K562 (cell line): ENCODE results near the gene EXOC6. TPM values are rescaled to one million over a fixed set of nuclear protein-coding genes. Genes with fewer than 3 reads are reported as not detected.

Source experiments
- ATAC-seq: fragments of 200-7000 bp; cut with Tn5 transposase; 3 replicates; pipeline ENCODE4 v1.9.1; 2020; ENCODE audit warnings: moderate library complexity
- BruUV-seq: library from RNA; stranded (reverse); fragments of 400-500 nt; replicated peaks from 2 replicates; lab custom pipeline; 2021; lab: Mats Ljungman, UMichigan
- CTCF ChIA-PET: fragments of 300-600 bp; formaldehyde crosslinking; extraction: SDS; loops from one replicate; lab custom pipeline; 2021; ENCODE audit warnings: low intra/inter-chr PET ratio; lab: Yijun Ruan, JAX
- POLR2A ChIA-PET: fragments of 300-600, 350-650 bp; sonication (Branson Sonifier 250); formaldehyde crosslinking; extraction: SDS; loops from one replicate; lab custom pipeline; 2021; ENCODE audit warnings: antibody characterized with exemption, inconsistent platforms; lab: Yijun Ruan, JAX
- DNase-seq, 4 experiments: peaks; one replicate each; pipeline versions ENCODE4 v3.0.0 to v3.0.0-alpha.2; 2011 to 2018; ENCODE audit warnings: low spot score in 3 of 4, mixed read lengths in 3 of 4; ENCODE audit errors: extremely low read depth in 1 of 4
- FAIRE-seq: peaks from 2 replicates; lab custom pipeline; 2011; peaks lifted over from hg19 to GRCh38; lab: Jason Lieb, UNC
- H2AFZ ChIP-seq: 2 replicates; pipeline ENCODE4 v1.6.0; 2011; ENCODE audit warnings: low read depth, low read length, control low read depth, inconsistent platforms
- H3K27ac ChIP-seq: fragments of 200-600 bp; 3 replicates; pipeline ENCODE4 v1.8.0; 2011; ENCODE audit warnings: low read depth, mild to moderate bottlenecking, control low read depth, inconsistent platforms, low read length, moderate library complexity, mixed read lengths; ENCODE audit errors: extremely low read depth
- H3K27me3 ChIP-seq, 2 experiments: fragments of 300-600 bp in 1 of 2; 2 replicates in 1 of 2; 3 replicates in 1 of 2; pipeline versions ENCODE4 v1.6.0 to v1.8.0; 2011; ENCODE audit warnings: inconsistent platforms in 2 of 2, low read length in 2 of 2, mild to moderate bottlenecking in 1 of 2, mixed read lengths in 1 of 2, moderate library complexity in 1 of 2; ENCODE audit not compliant: control insufficient read depth in 2 of 2, insufficient read depth in 2 of 2
- H3K36me3 ChIP-seq: fragments of 300-600 bp; 3 replicates; pipeline ENCODE4 v1.8.0; 2011; ENCODE audit warnings: mild to moderate bottlenecking, low read length, inconsistent platforms; ENCODE audit not compliant: control insufficient read depth, insufficient read depth
- H3K4me1 ChIP-seq, 2 experiments: fragments of 200-600 bp in 1 of 2; replicated peaks in 1 of 2; 2 replicates in 1 of 2; 3 replicates in 1 of 2; pipeline versions ENCODE4 v1.5.1 to v1.8.0; 2011; ENCODE audit warnings: inconsistent platforms in 2 of 2, low read length in 2 of 2, mild to moderate bottlenecking in 1 of 2, mixed read lengths in 1 of 2, moderate library complexity in 1 of 2; ENCODE audit not compliant: control insufficient read depth in 2 of 2, insufficient read depth in 2 of 2
- H3K4me2 ChIP-seq: 2 replicates; pipeline ENCODE4 v1.6.1; 2011; ENCODE audit warnings: low read length, control low read depth, inconsistent platforms, mixed read lengths; ENCODE audit not compliant: insufficient read depth
- H3K4me3 ChIP-seq: fragments of 200-600 bp; sonication (generic), shearing (Covaris generic); 2 replicates; pipeline ENCODE4 v1.5.1; 2016; ENCODE audit warnings: control low read depth, inconsistent platforms
- H3K79me2 ChIP-seq: fragments of 200-600 bp; 3 replicates; pipeline ENCODE4 v1.8.0; 2011; ENCODE audit warnings: low read length, inconsistent platforms; ENCODE audit not compliant: control insufficient read depth, insufficient read depth
- H3K9ac ChIP-seq, 2 experiments: 2 replicates each; pipeline versions ENCODE4 v1.6.0 to v1.6.1; 2011; ENCODE audit warnings: low read depth in 2 of 2, low read length in 2 of 2, control low read depth in 1 of 2, inconsistent platforms in 1 of 2, mild to moderate bottlenecking in 1 of 2, mixed read lengths in 1 of 2; ENCODE audit not compliant: insufficient read depth in 1 of 2
- H3K9me1 ChIP-seq: one replicate; pipeline ENCODE4 v1.6.0; 2011; ENCODE audit warnings: inconsistent platforms, mild to moderate bottlenecking, low read length, moderate library complexity; ENCODE audit not compliant: control insufficient read depth, insufficient read depth
- H3K9me3 ChIP-seq: replicated peaks from 2 replicates; pipeline ENCODE4 v1.5.1; 2011; ENCODE audit warnings: low read depth, low read length, inconsistent platforms; ENCODE audit not compliant: control insufficient read depth, insufficient read depth
- H4K20me1 ChIP-seq: replicated peaks from 2 replicates; pipeline ENCODE4 v1.6.1; 2011; ENCODE audit warnings: low read length, inconsistent platforms, mixed read lengths; ENCODE audit not compliant: control insufficient read depth, insufficient read depth
- CEBPB ChIP-seq: fragments of 450-650 bp; IDR thresholded peaks from 2 replicates; pipeline ENCODE4 v1.6.1; 2016; ENCODE audit warnings: missing genetic modification characterization, missing compliant biosample characterization
- CUX1 ChIP-seq: fragments of 200-800 bp; sonication (Bioruptor generic); IDR thresholded peaks from 2 replicates; pipeline ENCODE4 v1.6.1; 2016; ENCODE audit warnings: missing genetic modification characterization, missing compliant biosample characterization
- EHMT2 ChIP-seq: fragments of 450-650 bp; IDR thresholded peaks from 2 replicates; pipeline ENCODE4 v1.6.1; 2018; ENCODE audit warnings: antibody characterized with exemption
- KAT8 ChIP-seq: fragments of 450-650 bp; IDR thresholded peaks from 2 replicates; pipeline ENCODE4 v1.6.1; 2016; ENCODE audit warnings: low read depth, mild to moderate bottlenecking
- NR1H2 ChIP-seq: sonication (generic); formaldehyde crosslinking; IDR thresholded peaks from 2 replicates; pipeline ENCODE4 v1.4.0; 2020; ENCODE audit warnings: mild to moderate bottlenecking, missing genetic modification reagents
- SLC30A9 ChIP-seq: fragments of 250-450 bp; sonication (Bioruptor Pico); IDR thresholded peaks from 2 replicates; pipeline ENCODE4 v1.8.0; 2022; ENCODE audit warnings: mild to moderate bottlenecking, moderate library complexity
- TAL1 ChIP-seq: fragments of 450-650 bp; IDR thresholded peaks from 2 replicates; pipeline ENCODE4 v1.6.1; 2016; ENCODE audit warnings: mild to moderate bottlenecking
- TFAP4 ChIP-seq: sonication (generic); formaldehyde crosslinking; IDR thresholded peaks from 2 replicates; pipeline ENCODE4 v1.8.0; 2022; ENCODE audit warnings: missing genetic modification reagents, mild to moderate bottlenecking, moderate library complexity, borderline replicate concordance
- ZBTB12 ChIP-seq: fragments of 250-450 bp; sonication (Bioruptor Pico); IDR thresholded peaks from 2 replicates; pipeline ENCODE4 v1.4.0; 2020
- ZKSCAN8 ChIP-seq: fragments of 200-800 bp; sonication (Bioruptor generic); IDR thresholded peaks from 2 replicates; pipeline ENCODE4 v1.6.1; 2016; ENCODE audit warnings: missing genetic modification characterization, missing compliant biosample characterization
- ZNF146 ChIP-seq: IDR thresholded peaks from one replicate; pipeline ENCODE4 v1.6.1; 2018; ENCODE audit warnings: missing compliant biosample characterization; ENCODE audit not compliant: unreplicated experiment
- ZNF274 ChIP-seq: IDR thresholded peaks from 2 replicates; pipeline ENCODE4 v1.6.1; 2011; ENCODE audit warnings: low read depth, mild to moderate bottlenecking, low read length, moderate library complexity, borderline replicate concordance
- ZNF354B ChIP-seq: fragments of 250-450 bp; sonication (Bioruptor Pico); IDR thresholded peaks from 2 replicates; pipeline ENCODE4 v1.4.0; 2020
- WGBS: fragments of 100-300 bp; shearing (Covaris generic); methylation state at CpG from one replicate; pipeline ENCODE4 v1.1.6; 2016; ENCODE audit warnings: low coverage, mixed read lengths; ENCODE audit not compliant: insufficient coverage; ENCODE audit errors: missing lambda C conversion rate; 5-methylcytosine and 5-hydroxymethylcytosine counted together
- in situ Hi-C: fragments of 300-500 bp; cut with MboI; formaldehyde crosslinking; loops from 4 replicates; pipeline ENCODE4 v1.15.0; 2018; ENCODE audit warnings: inconsistent platforms, mixed read lengths
- intact Hi-C: fragments of 100-400 bp; cut with micrococcal nuclease; formaldehyde crosslinking; loops from 2 replicates; pipeline ENCODE4 v1.14.2; 2022
- polyA plus RNA-seq, 8 experiments: library from polyadenylated mRNA; depleted of rRNA in 4 of 8; stranded (reverse) in 5 of 8; unstranded in 3 of 8; fragments of >200 nt; fragmentation: Nextera tagmentation in 2 of 8; fragmentation: Illumina TruSeq in 1 of 8; extraction: Ambion mirVana in 2 of 8; extraction: Trizol in 1 of 8; gene quantifications; 2 replicates each; pipeline versions ENCODE4 v1.2.1 to v1.2.3, GENCODE V29; 2011 to 2014; ENCODE audit warnings: inconsistent platforms in 1 of 8, missing spikeins in 1 of 8
- total RNA-seq, 7 experiments: library from RNA; depleted of rRNA in 6 of 7; stranded (reverse); fragments of >200 nt in 6 of 7; fragmentation: Illumina TruSeq in 2 of 7; extraction: Trizol in 2 of 7; gene quantifications; 2 replicates each; pipeline versions ENCODE4 v1.2.1 to v1.2.3, GENCODE V29; 2011 to 2021; ENCODE audit warnings: low replicate concordance in 1 of 7

Gene EXOC6
- total and polyA plus RNA-seq, 9 of the 15 experiments (the other 6 are each of a cell fraction or from before 2014, with no cell fraction given): 13.9 to 42.8 (median 24.9) TPM

- intact Hi-C loops (loop anchor here (5.0 kb wide), 1 partner anchor 240 kb away; the partner anchor contains the start of gene KIF11), in situ Hi-C loops (loop anchor here (5.0 kb wide), 1 partner anchor 140 kb away; no protein-coding TSS in a partner anchor)
- H3K9me3 ChIP-seq: no peaks in the 10 kb centered on the region
- no peaks in the 10 kb centered on the region for H4K20me1 ChIP-seq
- H3K4me3 ChIP-seq: peak overlapping the region; percentile 40
- no peaks in the 10 kb centered on the region for H3K27me3 ChIP-seq
- H3K9ac ChIP-seq: peak overlapping the region; percentile 72 to 86; a peak in 3 of 4 replicates
- H3K79me2 ChIP-seq: peaks cover 62% of the 10 kb centered on the region
- WGBS: 18% methylated on average over 10 of the region's 10 CpGs
- H3K36me3 ChIP-seq: peaks cover 18% of the 10 kb centered on the region
- peak overlapping the region; percentile 96 for H3K27ac ChIP-seq
- ATAC-seq: no peak
- ChIA-PET POLR2A (interaction anchor here (1.4 to 1.5 kb wide), 3 partner anchors 10 to 142 kb away, joined by 3 to 4 read pairs (median 3); partner anchors contain the start of genes EXOC6 and HHEX), CTCF (no interaction called here)
- H2AFZ ChIP-seq: 0 out of 2 replicates have a peak overlapping the region, but pooled peaks have one; percentile 6
- FAIRE-seq: no peak
- no TSS peak for BruUV-seq
- H3K4me2 ChIP-seq: peak overlapping the region; percentile 86
- peaks cover 7 to 21% of the 10 kb centered on the region in 2 experiments; a peak in 4 of 5 replicates for H3K4me1 ChIP-seq
- DNase-seq: no peak
- H3K9me1 ChIP-seq: no peaks in the 10 kb centered on the region
- TF ChIP-seq ZNF146 (CRISPR knock-in tag): no peak
- TF ChIP-seq EHMT2: no peak
- TF ChIP-seq ZBTB12: no peak
- TF ChIP-seq ZNF274: no peak
- TF ChIP-seq CUX1: no peak
- TF ChIP-seq CEBPB (tag): peak; percentile 42; the same call in 1 of the 2 replicates
- TF ChIP-seq SLC30A9 (CRISPR knock-in tag): no peak
- no peak for TF ChIP-seq NR1H2
- no peak for TF ChIP-seq TFAP4
- TF ChIP-seq KAT8: no peak
- TF ChIP-seq ZNF354B (CRISPR knock-in tag): no peak
- no peak for TF ChIP-seq ZKSCAN8
- TF ChIP-seq TAL1: no peak
Observed at GRCh38 chr10:92832121-92832520, 16.2 kb upstream of the EXOC6 start.
